Caco-2 (cell line): ENCODE measurements around the gene NRXN3. TPM values are rescaled to one million over a fixed set of nuclear protein-coding genes. Genes with fewer than 3 reads are reported as not detected.

Source experiments
- BruUV-seq: library from RNA; stranded (reverse); fragments of 400-500 nt; replicated peaks from 2 replicates; lab custom pipeline; 2021; lab: Mats Ljungman, UMichigan
- CTCF ChIA-PET: fragments of 300-600 bp; sonication (Branson Sonifier 250); formaldehyde crosslinking; loops from one replicate; lab custom pipeline; 2022; ENCODE audit warnings: antibody characterized with exemption; lab: Charles Lee
- POLR2A ChIA-PET: fragments of 300-600 bp; sonication (Branson Sonifier 250); formaldehyde crosslinking; loops from one replicate; lab custom pipeline; 2022; ENCODE audit warnings: antibody characterized with exemption; lab: Charles Lee
- DNase-seq, 2 experiments: peaks; one replicate each; pipeline versions ENCODE4 v3.0.0 to v3.0.0-alpha.2; 2020 to 2022
- H3K27me3 ChIP-seq: replicated peaks from 2 replicates; pipeline ENCODE4 v1.6.0; 2011; ENCODE audit warnings: low read length; ENCODE audit not compliant: control insufficient read depth, insufficient read depth
- H3K36me3 ChIP-seq: 2 replicates; pipeline ENCODE4 v1.5.1; 2011; ENCODE audit warnings: low read length; ENCODE audit not compliant: control insufficient read depth, insufficient read depth
- H3K4me1 ChIP-seq: fragments of 250-450 bp; sonication (Bioruptor Pico); 2 replicates; pipeline ENCODE4 v1.5.1; 2020; ENCODE audit warnings: mild to moderate bottlenecking
- H3K4me3 ChIP-seq: 2 replicates; pipeline ENCODE4 v1.5.1; 2011; ENCODE audit warnings: low read depth, mild to moderate bottlenecking, control low read depth, low read length
- H3K9me3 ChIP-seq: fragments of 250-450 bp; sonication (Bioruptor Pico); 2 replicates; pipeline ENCODE4 v1.5.1; 2020; ENCODE audit warnings: mild to moderate bottlenecking, moderate library complexity
- H3K27ac Mint-ChIP-seq: one replicate; pipeline ENCODE4 v1.8.0; 2022; ENCODE audit warnings: mixed read lengths; ENCODE audit not compliant: unreplicated experiment
- H3K27me3 Mint-ChIP-seq: one replicate; pipeline ENCODE4 v1.8.0; 2022; ENCODE audit warnings: mixed read lengths; ENCODE audit not compliant: insufficient read depth, unreplicated experiment
- H3K36me3 Mint-ChIP-seq: one replicate; pipeline ENCODE4 v1.8.0; 2022; ENCODE audit warnings: mild to moderate bottlenecking, mixed read lengths; ENCODE audit not compliant: insufficient read depth, unreplicated experiment
- H3K4me1 Mint-ChIP-seq: one replicate; pipeline ENCODE4 v1.8.0; 2022; ENCODE audit warnings: low read depth, mixed read lengths; ENCODE audit not compliant: unreplicated experiment
- H3K4me3 Mint-ChIP-seq: one replicate; pipeline ENCODE4 v1.8.0; 2022; ENCODE audit warnings: mild to moderate bottlenecking, moderate library complexity, mixed read lengths; ENCODE audit not compliant: unreplicated experiment
- H3K9me3 Mint-ChIP-seq: one replicate; pipeline ENCODE4 v1.8.0; 2022; ENCODE audit warnings: mixed read lengths; ENCODE audit not compliant: unreplicated experiment
- CTCF ChIP-seq, 2 experiments: fragments of 200-600 bp in 1 of 2; IDR thresholded peaks; 1 replicate in 1 of 2; 2 replicates in 1 of 2; pipeline versions ENCODE4 v1.5.1 to v1.8.0; 2011 to 2022; ENCODE audit warnings: antibody characterized with exemption in 1 of 2, control low read depth in 1 of 2, inconsistent platforms in 1 of 2, low read depth in 1 of 2, low read length in 1 of 2, mild to moderate bottlenecking in 1 of 2, moderate library complexity in 1 of 2; ENCODE audit not compliant: insufficient read depth in 1 of 2, severe bottlenecking in 1 of 2, unreplicated experiment in 1 of 2
- intact Hi-C: fragments of 100-400 bp; cut with micrococcal nuclease; formaldehyde crosslinking; loops from one replicate; pipeline ENCODE4 v1.10.0; 2022; ENCODE audit not compliant: unreplicated experiment
- total RNA-seq: library from RNA; stranded (reverse); gene quantifications from 2 replicates; pipeline ENCODE4 v1.2.3, GENCODE V29; 2022

Gene NRXN3
- total RNA-seq, 1 experiment from 2014 or later, result 12.4 TPM

DNA sequence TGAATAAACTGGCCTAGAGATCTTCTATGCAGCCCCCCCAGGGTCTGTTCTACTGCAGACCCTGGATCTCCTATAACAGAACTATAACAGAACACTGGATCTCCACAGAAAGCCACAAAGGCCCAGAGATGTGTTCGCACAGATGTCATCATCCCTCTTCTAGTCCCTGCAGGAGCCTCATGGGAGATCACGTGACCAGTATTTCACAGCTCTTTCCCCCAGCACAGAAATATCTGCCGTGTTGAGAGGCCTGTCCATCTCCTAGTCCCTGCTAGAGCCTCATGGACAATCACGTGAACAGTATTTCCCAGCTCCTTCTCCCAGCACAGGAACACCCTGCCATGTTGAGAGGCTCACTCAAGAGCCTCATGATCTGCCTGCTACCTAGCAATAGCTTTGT lies 331.7 kb downstream of the NRXN3 start:
- H3K27ac Mint-ChIP-seq, result no peak overlapping the region

GRCh38 chr14:78508023-78508422 lies 337.9 kb downstream of the NRXN3 start:
- CTCF ChIA-PET, result no interaction called here
- Histone ChIP-seq H3K27me3 (no peaks in the 10 kb centered on the region), H3K4me3 (no peak overlapping the region), H3K4me1 (no peaks in the 10 kb centered on the region), H3K9me3 (no peaks in the 10 kb centered on the region), H3K36me3 (no peaks in the 10 kb centered on the region)
- intact Hi-C loops, result no loop called here
- no peak for TF ChIP-seq CTCF (IDR thresholded peaks at IDR 0.05; ENCODE audit: insufficient read depth in 1 of 2, low read depth in 1 of 2, low read length in 1 of 2, severe bottlenecking in 1 of 2, unreplicated experiment in 1 of 2)
- POLR2A ChIA-PET, result no interaction called here
- DNase-seq, result no peak
- H3K9me3 Mint-ChIP-seq, result no peaks in the 10 kb centered on the region
- no peak overlapping the region for H3K4me3 Mint-ChIP-seq
- no peaks in the 10 kb centered on the region for H3K27me3 Mint-ChIP-seq
- H3K27ac Mint-ChIP-seq, result no peak overlapping the region
- no peaks in the 10 kb centered on the region for H3K36me3 Mint-ChIP-seq
- H3K4me1 Mint-ChIP-seq, result no peaks in the 10 kb centered on the region
- no TSS peak for BruUV-seq

More for the DNA sequence above, 331.7 kb downstream of the NRXN3 start:
- no peaks in the 10 kb centered on the region for H3K27me3 Mint-ChIP-seq
- Histone ChIP-seq H3K4me3 (no peak overlapping the region), H3K36me3 (no peaks in the 10 kb centered on the region), H3K9me3 (no peaks in the 10 kb centered on the region), H3K4me1 (no peaks in the 10 kb centered on the region), H3K27me3 (no peaks in the 10 kb centered on the region)
- ChIA-PET POLR2A (no interaction called here), CTCF (no interaction called here)
- no peaks in the 10 kb centered on the region for H3K36me3 Mint-ChIP-seq
- no peaks in the 10 kb centered on the region for H3K4me1 Mint-ChIP-seq
- no peak for DNase-seq
- intact Hi-C loops, result no loop called here
- BruUV-seq, result no TSS peak
- no peak overlapping the region for H3K4me3 Mint-ChIP-seq
- H3K9me3 Mint-ChIP-seq, result no peaks in the 10 kb centered on the region
- no peak for TF ChIP-seq CTCF (IDR thresholded peaks at IDR 0.05; ENCODE audit: insufficient read depth in 1 of 2, low read depth in 1 of 2, low read length in 1 of 2, severe bottlenecking in 1 of 2, unreplicated experiment in 1 of 2)

GRCh38 chr14:78509516-78509915 lies 339.3 kb downstream of the NRXN3 start:
- no peak for DNase-seq
- Histone ChIP-seq H3K27me3 (no peaks in the 10 kb centered on the region), H3K4me1 (no peaks in the 10 kb centered on the region), H3K36me3 (no peaks in the 10 kb centered on the region), H3K9me3 (no peaks in the 10 kb centered on the region), H3K4me3 (no peak overlapping the region)
- no TSS peak for BruUV-seq
- ChIA-PET POLR2A (no interaction called here), CTCF (no interaction called here)
- no peaks in the 10 kb centered on the region for H3K36me3 Mint-ChIP-seq
- intact Hi-C loops, result no loop called here
- peaks cover 3% of the 10 kb centered on the region for H3K27me3 Mint-ChIP-seq
- TF ChIP-seq CTCF (IDR thresholded peaks at IDR 0.05; ENCODE audit: insufficient read depth in 1 of 2, low read depth in 1 of 2, low read length in 1 of 2, severe bottlenecking in 1 of 2, unreplicated experiment in 1 of 2), result no peak
- H3K4me1 Mint-ChIP-seq, result no peaks in the 10 kb centered on the region
- no peak overlapping the region for H3K4me3 Mint-ChIP-seq
- H3K9me3 Mint-ChIP-seq, result no peaks in the 10 kb centered on the region
- H3K27ac Mint-ChIP-seq, result no peak overlapping the region
